NCI-H82 (cell line): ENCODE data around the gene PKNOX2.

Experiments
- DNase-seq: peaks from one replicate; lab custom pipeline; 2025; lab: John Stamatoyannopoulos, UW

Gene PKNOX2

GRCh38 chr11:125379981-125380380 lies 215.4 kb downstream of the PKNOX2 start:
- no peak for DNase-seq

GRCh38 chr11:125380756-125381445 lies 216.3 kb downstream of the PKNOX2 start:
- DNase-seq, result no peak

GRCh38 chr11:125381499-125382044 lies 217.0 kb downstream of the PKNOX2 start:
- DNase-seq, result peak; percentile 59

GRCh38 chr11:125382314-125382791 lies 217.8 kb downstream of the PKNOX2 start:
- DNase-seq, result peak; percentile 84

- no peak for DNase-seq
Observed at GRCh38 chr11:125382822-125383221, 218.3 kb downstream of the PKNOX2 start.

GRCh38 chr11:125384825-125385224 lies 220.3 kb downstream of the PKNOX2 start:
- DNase-seq, result no peak

- no peak for DNase-seq
Observed at GRCh38 chr11:125387901-125388300, 223.3 kb downstream of the PKNOX2 start.

- no peak for DNase-seq
Observed at GRCh38 chr11:125388611-125389010, 224.1 kb downstream of the PKNOX2 start.

- DNase-seq, result no peak
Observed at GRCh38 chr11:125389339-125390166, 225.0 kb downstream of the PKNOX2 start.

- no peak for DNase-seq
Observed at GRCh38 chr11:125390946-125391345, 226.4 kb downstream of the PKNOX2 start.

GRCh38 chr11:125393331-125393730 lies 228.8 kb downstream of the PKNOX2 start:
- DNase-seq, result no peak

GRCh38 chr11:125394296-125394695 lies 229.7 kb downstream of the PKNOX2 start:
- peak; percentile 10 for DNase-seq

GRCh38 chr11:125397421-125397820 lies 232.9 kb downstream of the PKNOX2 start:
- DNase-seq, result no peak

GRCh38 chr11:125398475-125398874 lies 233.9 kb downstream of the PKNOX2 start:
- no peak for DNase-seq

GRCh38 chr11:125398994-125399640 lies 234.6 kb downstream of the PKNOX2 start:
- DNase-seq, result no peak

GRCh38 chr11:125399945-125400344 lies 235.4 kb downstream of the PKNOX2 start:
- no peak for DNase-seq

GRCh38 chr11:125401235-125401634 lies 236.7 kb downstream of the PKNOX2 start:
- peak; percentile 66 for DNase-seq

GRCh38 chr11:125401746-125402145 lies 237.2 kb downstream of the PKNOX2 start:
- DNase-seq, result peak; percentile 95

- DNase-seq, result peak; percentile 28
Observed at GRCh38 chr11:125402435-125402834, 237.9 kb downstream of the PKNOX2 start.

- DNase-seq, result peak; percentile 96
Observed at GRCh38 chr11:125404157-125404810, 239.7 kb downstream of the PKNOX2 start.
